ENCODE data around the gene PCED1A.

- TF ChIP-seq, protein P1, sequence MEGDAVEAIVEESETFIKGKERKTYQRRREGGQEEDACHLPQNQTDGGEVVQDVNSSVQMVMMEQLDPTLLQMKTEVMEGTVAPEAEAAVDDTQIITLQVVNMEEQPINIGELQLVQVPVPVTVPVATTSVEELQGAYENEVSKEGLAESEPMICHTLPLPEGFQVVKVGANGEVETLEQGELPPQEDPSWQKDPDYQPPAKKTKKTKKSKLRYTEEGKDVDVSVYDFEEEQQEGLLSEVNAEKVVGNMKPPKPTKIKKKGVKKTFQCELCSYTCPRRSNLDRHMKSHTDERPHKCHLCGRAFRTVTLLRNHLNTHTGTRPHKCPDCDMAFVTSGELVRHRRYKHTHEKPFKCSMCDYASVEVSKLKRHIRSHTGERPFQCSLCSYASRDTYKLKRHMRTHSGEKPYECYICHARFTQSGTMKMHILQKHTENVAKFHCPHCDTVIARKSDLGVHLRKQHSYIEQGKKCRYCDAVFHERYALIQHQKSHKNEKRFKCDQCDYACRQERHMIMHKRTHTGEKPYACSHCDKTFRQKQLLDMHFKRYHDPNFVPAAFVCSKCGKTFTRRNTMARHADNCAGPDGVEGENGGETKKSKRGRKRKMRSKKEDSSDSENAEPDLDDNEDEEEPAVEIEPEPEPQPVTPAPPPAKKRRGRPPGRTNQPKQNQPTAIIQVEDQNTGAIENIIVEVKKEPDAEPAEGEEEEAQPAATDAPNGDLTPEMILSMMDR (IDR thresholded peaks at IDR 0.05; ENCODE audit: low read length), result no peak
- no peak for TF ChIP-seq EZH2phosphoT487 (IDR thresholded peaks at IDR 0.05; ENCODE audit: low read length)
Measured at GRCh38 chr20:2798095-2798805, 42.2 kb downstream of the PCED1A start.

Data from MM.1S (cell line).